Measurements from ENCODE around the gene MED13L.
A peak's percentile ranks its signal among the peaks of the same experiment; 100 is the strongest.
"Not testable (repeated sequence)": the region's sequence is repeated elsewhere in the genome, so short reads cannot be mapped to it uniquely, and the experiment has no call there.

Gene MED13L

DNA sequence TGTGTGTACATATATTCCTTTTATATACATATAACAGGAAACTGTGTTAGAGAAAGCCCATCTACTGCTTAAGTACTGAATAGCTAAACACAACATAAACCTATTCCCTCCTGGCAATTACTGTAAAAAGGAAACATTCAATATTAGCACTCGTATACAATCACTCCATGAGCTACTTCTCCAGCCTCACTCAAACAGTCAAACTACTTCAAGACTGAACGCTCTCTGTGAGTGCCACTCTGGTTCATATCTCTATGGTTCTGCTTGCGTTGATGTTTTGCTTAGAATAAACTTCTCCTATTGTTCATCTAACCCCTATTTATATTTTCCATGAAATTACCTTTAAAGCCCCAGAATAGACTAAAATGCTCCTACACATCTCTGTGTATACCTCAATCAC lies 243.7 kb downstream of the MED13L start:
- FAIRE-seq, result no peak
- DNase-seq (ENCODE audit: insufficient read length, low spot score), result no peak

DNA sequence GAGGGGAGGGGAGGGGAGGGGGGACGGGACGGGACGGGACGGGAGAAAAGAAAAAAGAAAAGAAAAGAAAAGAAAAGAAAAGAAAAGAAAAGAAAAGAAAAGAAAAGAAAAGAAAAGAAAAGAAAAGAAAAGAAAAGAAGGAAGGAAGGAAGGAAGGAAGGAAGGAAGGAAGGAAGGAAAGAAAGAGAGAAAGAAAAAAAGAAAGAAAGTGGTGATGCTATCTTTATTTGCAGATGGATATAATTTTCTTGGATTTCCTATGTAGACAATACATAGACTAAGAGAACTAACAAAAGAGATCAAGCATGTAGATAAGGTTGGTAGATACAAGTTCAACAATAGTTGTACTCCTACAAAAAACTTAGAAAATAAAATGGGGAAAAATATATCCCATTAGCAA lies 245.9 kb downstream of the MED13L start:
- DNase-seq (ENCODE audit: insufficient read length, low spot score); FAIRE-seq: not testable (repeated sequence)

DNA sequence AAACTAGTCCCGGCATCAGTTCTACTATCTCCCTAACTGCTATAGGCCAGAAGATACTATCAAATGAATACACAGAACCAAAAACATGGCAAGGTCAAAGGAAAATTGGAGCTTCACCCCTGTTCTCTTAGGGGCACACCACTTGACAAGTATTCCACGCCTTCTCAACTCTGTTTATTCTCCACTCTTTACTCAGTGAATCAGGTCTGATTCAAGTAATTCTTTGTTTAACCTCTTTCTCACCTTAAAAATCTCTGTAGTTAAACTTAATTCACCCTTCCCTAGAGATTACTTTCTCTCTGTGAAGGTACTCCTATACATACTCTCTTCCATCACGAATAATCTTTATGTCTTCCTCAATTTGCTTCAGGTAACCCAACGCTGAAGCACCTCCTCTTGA lies 248.9 kb downstream of the MED13L start:
- DNase-seq (ENCODE audit: insufficient read length, low spot score) (no peak), FAIRE-seq (no peak)

DNA sequence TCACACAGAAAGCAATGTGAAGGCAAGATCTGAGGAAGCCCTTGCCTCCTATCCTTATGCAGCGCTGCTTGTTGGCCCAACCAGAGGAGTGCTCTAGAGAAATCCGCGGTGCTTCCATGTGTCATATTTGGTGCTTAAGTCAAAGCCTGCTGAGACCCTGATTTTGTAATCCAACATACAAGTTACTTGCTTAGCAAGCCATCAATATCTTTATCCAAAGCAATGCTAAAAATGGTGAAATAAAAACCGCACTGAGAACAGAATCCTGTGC lies 250.0 kb downstream of the MED13L start:
- FAIRE-seq (no peak), DNase-seq (ENCODE audit: insufficient read length, low spot score) (no peak)

DNA sequence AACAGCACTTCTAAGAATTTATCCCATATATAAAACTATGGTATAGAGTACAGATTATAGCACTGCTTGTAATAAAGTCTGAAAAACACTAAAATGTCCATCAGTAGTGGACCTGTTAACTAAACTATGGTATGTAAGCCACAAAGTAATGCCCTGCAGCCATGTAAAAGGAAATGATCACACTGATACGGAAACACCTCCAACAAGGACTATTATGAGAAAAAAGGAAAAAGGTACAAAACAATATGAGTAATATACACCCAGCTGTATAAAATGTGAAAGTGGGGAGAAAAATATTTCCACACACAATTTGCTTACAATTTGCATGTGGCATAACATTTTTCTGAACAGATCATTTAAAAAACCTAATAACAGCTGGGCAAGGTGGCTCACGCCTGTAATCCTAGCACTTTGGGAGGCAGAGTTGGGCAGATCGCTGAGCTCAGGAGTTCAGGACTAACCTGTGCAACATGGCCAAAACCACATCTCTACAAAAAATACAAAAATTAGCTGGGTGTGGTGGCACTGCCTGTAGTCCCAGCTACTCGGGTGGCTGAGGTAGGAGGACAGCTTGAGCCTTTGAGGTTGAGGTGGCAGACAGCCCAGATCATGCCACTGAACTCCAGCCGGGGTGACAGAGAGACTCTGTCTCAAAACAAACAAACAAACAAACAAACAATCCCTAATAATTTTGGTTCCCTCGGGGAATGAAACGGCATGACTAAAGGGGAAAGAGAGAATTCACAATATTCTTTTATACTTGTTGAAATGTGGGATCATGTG lies 250.5 kb downstream of the MED13L start:
- no peak for FAIRE-seq
- DNase-seq (ENCODE audit: insufficient read length, low spot score), result no peak

DNA sequence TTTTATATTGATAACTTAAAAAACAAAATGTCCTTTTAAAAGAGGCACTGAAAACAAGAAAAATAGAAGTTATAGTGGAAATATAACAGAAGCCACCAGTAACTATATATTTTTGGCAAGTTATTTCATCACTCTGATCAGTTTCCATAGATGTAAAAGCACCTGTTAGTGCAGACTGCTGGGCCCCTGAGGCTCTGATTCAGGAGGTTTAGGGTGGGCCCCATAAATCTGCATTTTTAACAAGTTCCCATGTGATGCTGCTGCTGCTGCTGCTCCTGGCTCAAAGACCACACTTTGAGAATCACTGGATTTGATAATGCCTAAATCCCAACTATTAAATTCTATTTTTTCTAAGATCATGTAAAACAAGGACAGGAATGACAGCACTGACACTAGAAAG lies 251.1 kb downstream of the MED13L start:
- FAIRE-seq (no peak), DNase-seq (ENCODE audit: insufficient read length, low spot score) (no peak)

DNA sequence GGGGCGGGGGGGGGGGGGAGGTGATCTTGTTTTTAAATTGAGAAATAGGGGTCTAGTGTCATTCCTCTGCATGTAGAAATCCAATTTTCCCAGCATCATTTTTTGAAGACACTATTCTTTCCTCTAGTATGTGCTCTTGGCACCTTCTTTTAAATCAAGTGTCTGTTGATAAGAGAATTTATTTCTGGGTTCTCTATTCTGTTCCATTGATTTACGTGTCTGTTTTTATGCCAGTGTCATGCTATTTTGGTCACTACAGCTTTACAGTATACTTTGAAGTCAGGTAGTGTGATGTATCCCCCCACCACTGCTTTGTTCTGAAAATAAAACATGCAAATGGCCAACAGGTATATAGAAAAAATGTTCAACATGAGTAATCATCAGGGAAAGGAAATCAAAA lies 252.7 kb downstream of the MED13L start:
- FAIRE-seq (no peak), DNase-seq (ENCODE audit: insufficient read length, low spot score) (no peak)

DNA sequence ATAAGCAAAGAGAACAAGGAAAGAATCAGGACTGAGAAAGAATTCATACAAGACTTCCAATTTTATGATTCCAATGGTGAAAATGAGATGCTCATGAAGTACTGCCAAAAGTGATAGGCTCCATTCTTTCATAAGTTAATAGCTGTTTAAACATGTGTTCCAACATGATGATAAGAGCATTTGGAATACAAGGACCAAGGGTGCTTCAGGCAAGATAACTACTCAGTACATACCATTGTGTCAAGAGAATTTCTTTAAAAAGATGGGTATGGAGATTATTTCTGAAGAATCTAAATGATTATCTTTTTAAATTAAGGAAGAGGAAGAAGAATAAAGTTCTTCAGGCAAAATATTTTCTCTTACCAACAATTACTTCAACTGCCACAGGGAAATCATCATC lies 258.1 kb downstream of the MED13L start:
- DNase-seq (ENCODE audit: insufficient read length, low spot score) (no peak), FAIRE-seq (no peak)

DNA sequence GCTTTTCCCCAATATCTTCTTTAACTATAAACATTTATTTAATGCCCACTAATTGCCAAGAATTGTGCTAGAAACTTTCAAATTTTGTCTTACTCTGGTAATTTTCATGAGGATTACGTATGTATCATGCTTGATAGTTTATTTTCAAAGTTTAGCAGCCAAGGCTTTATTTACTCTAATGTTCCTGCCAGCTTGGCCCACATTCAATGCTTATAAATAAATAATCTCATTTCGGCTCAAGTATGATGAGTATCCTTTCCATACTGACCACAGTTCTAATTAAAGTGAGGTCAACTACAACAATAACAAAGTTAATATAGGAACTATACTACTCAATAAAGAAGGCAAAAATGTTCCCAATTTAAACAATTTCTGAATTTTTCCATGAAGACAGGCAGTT lies 259.2 kb downstream of the MED13L start:
- DNase-seq (ENCODE audit: insufficient read length, low spot score), result no peak
- no peak for FAIRE-seq

DNA sequence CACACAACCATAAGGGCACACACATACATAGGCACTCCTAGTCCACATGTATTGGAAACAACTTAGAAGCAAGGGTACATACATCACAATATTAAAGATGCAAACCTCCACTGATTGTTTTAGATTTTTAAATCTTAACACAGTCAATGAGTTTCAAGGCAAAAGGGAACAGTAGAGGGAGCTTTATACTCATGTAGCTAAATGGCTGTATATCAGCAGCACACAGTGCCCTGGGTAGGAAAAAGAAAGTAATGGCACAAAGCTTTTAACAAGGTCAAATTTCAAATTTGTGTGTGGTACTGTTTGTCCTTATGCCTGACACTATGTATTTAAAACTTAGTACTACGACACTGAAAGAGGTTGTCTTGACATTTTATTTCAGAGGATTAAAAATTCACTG lies 262.0 kb downstream of the MED13L start:
- FAIRE-seq (no peak), DNase-seq (ENCODE audit: insufficient read length, low spot score) (peak; percentile 51)

DNA sequence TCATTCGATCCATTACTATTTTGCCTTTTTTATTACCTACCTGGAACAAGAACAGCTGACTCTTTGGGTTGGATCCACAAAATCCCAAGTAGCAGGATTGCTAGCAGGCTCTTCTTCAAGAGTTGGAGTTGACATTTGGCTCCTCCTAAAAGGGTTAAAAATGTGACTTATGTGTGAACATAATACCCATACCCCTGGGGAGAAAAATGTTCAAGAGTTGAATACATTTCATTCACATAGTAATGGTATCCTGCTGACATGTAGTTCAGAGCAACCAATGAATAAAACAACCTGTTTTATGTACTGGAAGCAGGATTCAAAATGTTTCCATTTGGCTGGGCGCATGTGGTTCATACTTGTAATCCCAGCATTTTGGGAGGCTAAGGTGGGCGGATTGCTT lies 264.7 kb downstream of the MED13L start:
- no peak for DNase-seq (ENCODE audit: insufficient read length, low spot score)
- FAIRE-seq, result no peak

DNA sequence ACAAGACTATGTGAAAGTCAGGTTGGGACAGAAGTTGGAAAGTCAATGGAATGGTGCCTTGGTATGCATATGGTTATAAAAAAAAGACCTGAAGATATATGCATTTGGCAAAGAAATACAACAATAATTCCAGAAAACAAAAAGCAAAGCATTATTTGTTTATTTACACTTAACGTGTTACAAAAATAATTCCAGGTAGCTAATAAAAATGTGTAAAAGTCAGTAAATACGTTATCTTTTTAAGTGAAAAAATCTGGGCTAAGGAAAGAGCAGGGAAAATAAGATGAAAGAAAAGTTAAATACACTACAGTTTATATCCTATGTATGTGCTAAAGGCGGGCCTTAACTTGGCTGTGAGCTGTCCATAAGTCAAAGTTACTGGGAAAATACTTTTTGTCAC lies 266.3 kb downstream of the MED13L start:
- no peak for FAIRE-seq

DNA sequence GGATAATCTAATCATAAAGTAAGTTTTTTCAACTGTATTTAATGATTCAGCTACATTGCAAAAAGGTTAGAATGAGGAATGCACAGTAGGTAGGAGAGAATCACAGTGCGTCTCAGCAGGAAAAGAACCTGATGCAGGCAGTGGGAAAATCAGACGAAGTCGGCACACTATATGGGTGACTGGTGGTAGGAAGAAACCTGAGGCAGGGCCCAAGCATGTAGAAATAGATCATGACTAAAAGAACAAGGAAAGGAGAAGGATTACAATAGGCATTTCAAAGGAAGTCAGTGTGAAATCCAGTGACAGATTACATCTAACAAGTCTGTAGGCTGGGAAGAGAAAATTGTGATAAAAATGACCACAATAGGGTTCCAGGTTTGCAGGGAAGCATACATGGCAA lies 267.0 kb downstream of the MED13L start:
- FAIRE-seq, result no peak
- DNase-seq (ENCODE audit: insufficient read length, low spot score), result no peak

More for the DNA sequence above, 266.3 kb downstream of the MED13L start:
- no peak for DNase-seq (ENCODE audit: insufficient read length, low spot score)

DNA sequence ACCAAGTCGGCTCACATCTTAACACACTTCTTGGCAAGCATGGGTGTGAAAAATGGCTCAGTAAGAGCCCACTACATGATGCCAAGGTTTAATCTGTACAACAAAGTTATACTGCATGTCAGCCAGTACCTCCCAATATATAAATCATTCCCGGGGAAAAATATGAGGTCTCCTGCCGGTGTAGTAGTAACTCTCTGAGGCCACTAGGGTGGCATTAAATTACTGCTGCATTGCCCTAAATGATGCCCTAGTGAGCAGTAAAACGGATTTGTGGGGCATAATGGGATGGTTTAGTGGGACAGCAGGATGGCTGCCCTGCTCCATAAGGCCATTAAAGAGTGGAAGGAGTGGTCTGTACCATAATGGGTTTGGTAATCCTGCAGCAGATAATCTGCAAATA lies 267.7 kb downstream of the MED13L start:
- FAIRE-seq (no peak), DNase-seq (ENCODE audit: insufficient read length, low spot score) (no peak)

DNA sequence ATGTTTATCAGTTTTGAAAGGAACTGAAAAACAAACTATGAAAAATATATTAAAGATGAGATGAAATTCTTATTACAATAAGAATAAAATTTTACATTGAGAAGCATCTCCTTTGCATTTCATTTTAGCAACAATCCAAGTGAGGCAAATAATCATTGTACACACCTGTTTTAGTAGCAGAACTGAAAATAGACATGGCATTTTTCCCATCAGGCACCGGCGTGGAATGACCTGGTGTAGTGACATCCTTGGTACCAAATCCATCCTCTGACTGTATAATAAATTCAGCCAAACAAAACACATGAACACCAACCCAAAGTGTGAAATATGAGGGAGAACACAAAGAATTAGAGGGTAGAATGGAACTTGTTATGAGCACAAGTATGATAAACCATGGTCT lies 271.4 kb downstream of the MED13L start:
- DNase-seq (ENCODE audit: insufficient read length, low spot score) (no peak), FAIRE-seq (no peak)

DNA sequence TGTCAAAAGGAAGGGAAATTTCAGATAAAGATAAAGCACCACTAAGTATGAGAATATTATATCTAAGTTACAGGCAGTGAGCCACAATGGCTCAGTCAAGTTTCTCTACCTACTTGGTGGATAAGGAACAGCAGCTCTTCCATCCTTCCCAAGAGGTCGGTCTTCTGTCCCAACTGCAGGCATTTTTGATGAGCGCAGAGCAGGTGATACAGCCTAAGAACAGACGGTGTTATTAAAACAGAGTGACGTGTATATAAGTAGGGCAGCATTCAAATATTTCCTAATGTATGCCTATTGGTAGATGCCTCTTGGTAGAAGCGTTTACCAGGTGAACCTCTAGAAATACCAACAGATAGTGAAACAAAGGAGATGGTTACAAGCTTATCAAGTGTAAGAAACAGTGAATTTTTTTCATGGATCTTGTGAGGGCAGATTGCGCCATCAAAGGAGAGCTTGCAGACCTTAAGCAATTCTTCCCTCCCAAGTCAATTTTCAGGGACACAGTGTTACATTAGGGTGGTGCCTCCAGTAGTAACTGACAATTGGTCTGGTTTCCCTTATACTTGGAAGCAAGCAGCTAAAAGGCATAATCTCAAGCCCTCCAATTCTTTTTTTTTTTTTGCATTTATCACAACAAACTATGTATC lies 274.5 kb downstream of the MED13L start:
- DNase-seq (ENCODE audit: insufficient read length, low spot score) (no peak), FAIRE-seq (no peak)

DNA sequence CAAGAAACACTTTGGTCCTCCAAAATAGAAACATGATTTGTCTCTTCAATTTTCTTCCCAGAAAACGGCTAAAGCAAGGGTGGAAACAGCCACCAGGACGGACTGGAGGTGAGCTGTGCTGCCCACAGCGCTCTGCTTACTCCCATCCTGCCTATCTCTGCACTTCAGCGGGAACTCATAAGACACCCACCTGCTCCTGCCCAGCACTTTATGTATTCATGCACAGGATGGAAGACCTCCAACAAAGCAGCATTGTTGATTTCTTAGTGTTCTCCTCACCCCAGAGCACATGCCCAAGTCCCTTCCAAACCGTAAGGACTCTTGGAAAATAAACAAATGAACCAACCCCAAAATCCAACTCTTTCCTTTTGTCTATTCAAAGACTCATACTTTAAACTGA lies 277.2 kb downstream of the MED13L start:
- FAIRE-seq (no peak), DNase-seq (ENCODE audit: insufficient read length, low spot score) (no peak)

DNA sequence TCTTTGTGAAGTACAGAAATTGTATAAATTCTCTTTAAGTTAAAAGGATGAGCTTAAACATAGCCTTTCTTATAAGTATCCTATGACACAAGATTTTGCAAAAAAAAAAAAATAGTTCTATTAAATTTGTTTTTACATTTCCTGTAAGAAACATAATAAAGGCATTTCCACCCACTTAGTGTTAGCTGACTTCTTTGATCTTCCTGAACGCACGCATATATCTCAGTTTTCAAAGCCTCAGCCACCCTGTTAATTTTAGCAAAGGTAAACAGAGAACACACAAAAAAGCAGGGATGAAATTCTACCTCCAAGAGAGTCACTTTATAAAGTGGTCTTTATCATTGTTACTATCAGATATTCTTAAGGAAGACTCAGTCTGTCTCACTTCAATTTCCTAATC lies 277.9 kb downstream of the MED13L start:
- no peak for FAIRE-seq
- DNase-seq (ENCODE audit: insufficient read length, low spot score), result no peak

DNA sequence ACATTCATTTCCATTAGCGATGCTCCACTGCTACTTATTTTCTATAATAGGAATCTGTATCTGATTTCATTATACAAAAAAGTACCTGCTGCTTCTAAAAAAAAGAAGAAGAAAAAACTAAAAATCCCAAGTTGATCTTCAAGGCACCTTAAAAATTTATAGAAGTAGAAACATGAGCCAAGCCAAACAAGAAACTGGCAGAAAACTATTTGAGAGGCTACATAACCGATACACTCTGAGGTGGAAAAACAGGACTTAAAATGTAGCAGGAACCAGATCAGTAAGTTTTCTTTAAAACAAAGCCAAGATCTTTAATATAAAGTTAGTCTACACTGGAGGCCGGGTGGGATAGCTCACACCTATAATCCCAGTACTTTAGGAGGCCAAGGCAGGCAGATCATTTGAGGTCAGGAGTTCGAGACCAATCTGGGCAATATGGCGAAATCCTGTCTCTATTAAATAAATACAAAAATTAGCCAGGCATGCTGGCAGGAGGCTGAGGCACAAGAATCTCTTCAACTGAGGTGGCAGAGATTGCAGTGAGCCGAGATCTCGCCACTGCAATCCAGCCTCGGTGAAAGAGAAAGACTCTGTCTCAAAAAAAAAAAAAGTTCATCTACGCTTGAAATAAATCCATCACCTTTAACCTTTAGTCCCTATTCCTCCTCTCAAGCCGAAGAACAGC lies 278.6 kb downstream of the MED13L start:
- DNase-seq (ENCODE audit: insufficient read length, low spot score) (no peak), FAIRE-seq (no peak)

DNA sequence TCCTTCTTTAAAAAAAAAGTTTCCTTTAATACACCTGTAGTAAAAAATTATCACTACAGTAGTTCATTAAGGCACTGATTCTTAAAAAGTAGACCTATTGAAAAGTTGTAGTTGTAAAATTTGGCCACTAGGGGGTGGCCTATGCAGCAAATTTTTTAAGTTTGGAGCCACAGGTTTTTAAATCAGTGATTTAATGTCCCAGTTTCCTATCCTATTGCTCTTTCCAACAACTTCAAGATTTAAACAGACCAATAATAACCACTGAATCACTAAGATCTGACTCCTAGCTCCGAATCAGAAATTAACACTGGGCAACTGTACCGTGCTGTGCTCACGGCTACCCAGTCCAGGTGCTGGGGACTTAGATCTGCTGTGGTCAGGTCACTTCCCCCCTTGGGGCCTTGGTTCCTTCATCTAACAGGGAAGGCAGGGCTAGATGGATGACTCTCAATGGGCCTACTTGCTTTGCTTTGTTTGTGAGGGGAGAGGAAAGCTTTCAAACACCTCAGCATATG lies 279.3 kb downstream of the MED13L start:
- peak; percentile 48 for DNase-seq (ENCODE audit: insufficient read length, low spot score)
- no peak for FAIRE-seq

DNA sequence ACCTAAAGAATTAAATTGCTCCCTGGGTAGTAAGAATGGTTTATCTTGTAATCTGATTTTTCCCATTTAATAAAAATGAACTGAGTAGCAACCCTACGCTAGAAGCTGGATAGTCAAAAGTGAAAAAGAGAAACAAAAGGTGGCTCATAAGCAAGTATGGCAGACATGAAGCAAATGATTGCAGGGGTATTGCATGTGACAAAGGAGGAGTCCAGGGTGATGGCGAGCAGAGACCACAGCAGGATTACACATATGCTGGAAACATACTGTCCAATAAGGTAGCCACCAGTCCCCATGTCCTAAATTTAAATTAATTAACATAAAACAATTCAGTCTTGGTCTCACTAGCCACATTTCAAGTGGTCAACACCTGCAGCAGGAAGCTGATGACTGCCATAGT lies 283.8 kb downstream of the MED13L start:
- DNase-seq (ENCODE audit: insufficient read length, low spot score), result no peak
- FAIRE-seq, result no peak

DNA sequence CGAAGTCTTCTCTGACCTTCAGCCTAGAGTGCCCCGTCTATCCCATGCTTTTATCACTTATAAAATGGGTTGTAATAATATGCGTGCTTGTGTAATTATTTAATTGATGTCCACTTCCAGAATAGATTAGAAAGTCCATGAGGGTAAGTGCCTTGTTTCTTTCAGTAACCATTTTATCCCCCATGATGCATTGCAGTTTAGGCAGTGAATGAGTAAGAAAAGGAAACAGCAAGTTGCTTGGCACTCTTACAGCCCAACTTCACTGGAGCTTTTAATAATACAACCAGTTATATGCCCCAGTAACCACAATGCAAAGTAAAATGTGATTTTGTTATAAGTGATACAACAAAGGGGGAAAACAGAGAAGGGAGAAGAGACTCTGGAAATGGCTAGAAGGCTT lies 287.3 kb downstream of the MED13L start:
- no peak for DNase-seq (ENCODE audit: insufficient read length, low spot score)
- FAIRE-seq, result no peak
